GM18858 (cell line): ENCODE results near the gene PPP4R4.
"Not testable (repeated sequence)": the region's sequence is repeated elsewhere in the genome, so short reads cannot be mapped to it uniquely, and the experiment has no call there.

ENCODE experiments used
- ATAC-seq: cut with Tn5 transposase; IDR thresholded peaks from one replicate; pipeline ENCODE4 v1.9.1; 2021; ENCODE audit not compliant: unreplicated experiment

Gene PPP4R4

DNA sequence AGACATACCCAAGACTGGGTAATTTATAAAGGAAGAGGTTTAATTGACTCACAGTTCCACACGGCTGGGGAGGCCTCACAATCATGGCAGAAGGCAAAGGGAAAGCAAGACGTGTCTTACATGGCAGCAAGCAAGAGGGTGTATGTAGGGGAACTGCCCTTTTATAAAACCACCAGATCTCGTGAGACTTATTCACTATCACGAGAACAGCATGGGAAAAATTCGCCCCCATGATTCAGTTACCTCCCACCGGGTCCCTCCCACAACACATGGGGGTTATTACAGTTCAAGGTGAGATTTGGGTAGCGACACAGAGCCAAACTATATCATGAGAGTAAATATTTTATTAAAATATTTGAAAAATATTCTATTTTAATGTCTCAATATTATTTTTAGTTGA, 94.5 kb downstream of the PPP4R4 start:
- ATAC-seq = not testable (repeated sequence)

DNA sequence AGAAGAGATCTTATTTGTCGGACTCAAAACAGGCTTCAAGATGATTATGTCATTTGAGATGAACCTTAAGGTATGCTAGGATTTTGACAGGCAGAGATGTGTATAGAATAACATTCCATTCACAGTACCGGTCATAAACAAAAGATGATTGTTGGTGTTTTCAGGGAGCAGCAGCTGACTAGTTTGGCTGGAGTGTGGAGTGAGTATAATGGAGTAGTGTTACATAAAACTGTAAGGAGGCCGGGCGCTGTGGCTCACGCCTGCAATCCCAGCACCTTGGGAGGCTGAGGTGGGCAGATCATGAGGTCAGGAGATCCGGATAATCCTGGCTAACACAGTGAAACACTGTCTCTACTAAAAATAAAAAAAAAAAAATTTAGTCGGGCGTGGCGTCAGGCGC, 95.0 kb downstream of the PPP4R4 start:
- no peak for ATAC-seq

DNA sequence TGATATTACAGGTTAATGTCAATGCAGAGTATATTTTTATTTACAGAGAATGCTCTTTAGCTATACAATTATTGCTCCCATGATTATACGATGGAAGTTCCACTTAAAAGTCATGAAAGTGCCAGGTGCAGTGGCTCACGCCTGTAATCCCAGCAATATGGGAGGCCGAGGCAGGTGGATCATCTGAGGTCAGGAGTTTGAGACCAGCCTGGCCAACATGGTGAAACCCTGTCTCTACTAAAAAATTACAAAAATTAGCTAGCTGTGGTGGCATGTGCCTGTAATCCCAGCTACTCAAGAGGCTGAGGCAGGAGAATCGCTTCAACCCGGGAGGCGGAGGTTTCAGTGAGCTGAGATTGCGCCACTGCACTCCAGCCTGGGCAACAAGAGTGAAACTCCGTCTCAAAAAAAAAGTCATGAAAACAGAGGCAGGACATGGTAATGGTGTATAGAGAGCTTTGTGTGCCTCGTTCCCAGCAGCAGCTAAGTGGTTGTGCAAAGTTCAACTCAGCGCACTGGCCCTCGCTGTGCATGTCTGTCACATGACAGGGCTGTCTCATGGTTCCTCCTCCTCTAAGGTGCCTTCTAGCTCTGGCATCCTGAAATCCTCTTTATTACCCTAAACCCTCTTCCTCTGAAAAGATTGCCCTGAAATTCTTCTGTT, 102.9 kb downstream of the PPP4R4 start:
- not testable (repeated sequence) for ATAC-seq

DNA sequence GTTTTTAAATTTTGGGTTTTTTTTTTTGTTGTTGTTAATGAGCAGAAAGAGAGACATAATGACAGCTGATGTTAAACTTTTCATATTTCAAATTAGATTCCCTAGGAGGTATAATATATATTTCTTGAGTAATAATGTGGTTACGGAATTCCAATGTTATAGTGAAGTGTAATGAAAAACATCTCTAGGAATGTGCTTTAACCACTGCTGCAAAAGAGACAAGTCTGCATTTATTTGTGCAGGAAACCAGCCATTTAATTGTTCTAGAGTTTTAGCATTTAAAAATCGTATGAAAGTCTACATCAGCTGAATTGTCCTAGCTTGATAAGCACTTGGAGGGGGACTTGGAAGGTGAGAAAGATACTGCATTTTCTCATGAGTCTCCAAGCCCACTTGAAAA, 104.6 kb downstream of the PPP4R4 start:
- ATAC-seq = no peak

DNA sequence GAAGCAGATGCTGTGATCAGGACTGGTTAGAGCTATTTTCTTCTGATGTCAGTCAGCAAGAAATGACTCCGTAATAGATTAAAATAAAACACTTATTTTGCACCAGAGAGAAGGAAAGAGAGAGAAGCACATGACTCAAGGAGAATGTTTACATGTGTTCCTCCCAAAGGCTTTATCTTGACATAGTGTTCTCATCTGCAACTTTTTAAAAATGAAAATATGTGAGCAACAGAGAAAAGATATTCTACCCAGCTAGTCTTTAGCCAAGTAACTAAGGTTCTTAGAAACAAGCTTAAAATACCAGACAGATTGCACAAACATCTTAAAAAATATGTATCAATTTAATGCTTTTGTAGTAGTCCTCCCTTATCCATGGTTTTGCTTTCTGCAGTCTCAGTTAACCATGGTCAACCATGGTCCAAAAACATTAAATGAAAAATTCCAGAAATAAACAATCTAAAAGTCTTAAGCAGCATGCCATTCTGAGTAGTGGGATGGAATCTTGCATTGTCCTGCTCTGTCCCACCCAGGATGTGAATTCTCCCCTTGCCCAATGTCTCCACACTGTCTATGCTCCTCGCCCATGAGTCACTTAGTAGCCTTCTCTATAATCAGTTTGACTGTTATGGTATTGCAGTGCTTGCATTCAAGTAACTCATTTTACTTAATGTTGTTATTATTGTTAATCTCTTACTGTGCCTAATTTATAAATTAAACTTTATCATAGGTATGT, 109.0 kb downstream of the PPP4R4 start:
- ATAC-seq = no peak

DNA sequence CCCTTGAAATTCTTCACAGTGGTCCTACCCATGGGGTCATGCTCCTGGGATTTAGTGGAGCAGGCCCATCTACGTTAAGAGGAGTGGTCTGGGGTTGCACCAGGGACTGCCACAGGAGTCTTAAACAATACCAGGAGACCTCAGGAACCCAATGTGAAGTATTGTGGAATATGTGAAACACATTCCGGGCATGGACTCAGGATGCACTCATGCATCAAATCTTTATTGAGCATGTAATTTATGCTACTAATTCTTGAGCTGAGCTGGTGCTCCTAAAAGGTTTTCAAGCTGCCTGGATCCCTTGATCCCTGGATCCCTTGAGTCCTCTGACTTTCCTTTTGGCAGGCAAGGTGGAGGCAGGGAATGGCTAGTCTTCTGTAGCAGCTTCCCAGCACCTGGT, 110.1 kb downstream of the PPP4R4 start:
- ATAC-seq = no peak

DNA sequence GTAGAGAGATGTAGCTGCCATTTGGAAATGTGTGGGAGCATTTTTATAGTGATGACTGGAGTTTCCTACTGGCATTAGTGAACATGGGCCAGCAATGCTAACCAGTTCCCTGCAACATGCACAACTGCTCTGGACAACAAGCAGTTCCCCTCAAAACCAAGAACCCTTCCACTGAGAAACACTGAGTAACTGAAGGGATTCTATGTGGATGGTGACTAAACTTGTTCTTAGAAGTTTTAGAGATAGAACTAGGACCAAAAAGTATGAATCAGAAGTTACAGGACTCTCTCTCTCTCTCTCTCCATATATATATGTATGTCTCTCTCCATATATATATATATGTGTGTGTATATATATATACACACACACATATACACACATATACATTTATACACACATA, 111.0 kb downstream of the PPP4R4 start:
- no peak for ATAC-seq

DNA sequence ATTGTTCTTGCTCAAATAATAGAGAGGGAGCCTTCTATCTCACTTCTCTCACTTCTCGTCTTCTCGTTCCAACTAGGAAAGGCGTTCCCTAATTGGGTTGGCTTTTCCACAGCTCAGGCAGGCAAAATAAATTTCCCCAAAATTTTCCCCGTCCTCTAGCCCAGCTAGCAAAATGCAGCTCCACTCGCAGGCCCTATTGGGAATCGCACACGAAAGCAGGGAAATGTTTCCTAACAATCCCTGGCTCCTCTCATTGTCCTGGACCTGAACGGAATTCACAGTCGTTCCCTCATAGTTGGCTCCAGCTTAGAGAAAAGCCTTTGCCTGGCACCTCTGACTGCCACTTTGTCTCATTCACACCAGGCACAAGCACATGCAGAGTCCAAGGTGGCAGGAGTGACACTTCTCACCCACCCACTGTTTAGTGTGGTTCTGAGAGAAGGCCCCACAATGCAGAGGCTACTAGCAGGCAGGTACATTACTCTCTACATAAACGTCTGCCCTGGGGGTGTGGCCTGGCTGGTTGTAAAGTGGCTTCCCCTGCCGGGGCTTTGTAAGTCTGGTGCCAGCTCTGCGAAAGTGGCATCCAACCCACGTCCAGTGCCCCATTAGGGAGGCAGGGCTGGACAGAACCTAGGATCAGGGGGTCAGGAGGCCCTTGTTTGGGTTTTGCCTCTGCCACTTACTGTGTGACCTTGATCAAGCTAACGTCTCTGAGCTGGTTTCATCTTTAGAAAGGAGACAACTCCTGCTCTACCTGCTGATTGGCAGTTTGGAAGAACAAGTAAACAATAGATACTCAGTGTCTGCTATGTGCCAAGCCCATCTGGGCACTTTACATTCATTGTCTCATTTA, 114.7 kb downstream of the PPP4R4 start:
- ATAC-seq = no peak

DNA sequence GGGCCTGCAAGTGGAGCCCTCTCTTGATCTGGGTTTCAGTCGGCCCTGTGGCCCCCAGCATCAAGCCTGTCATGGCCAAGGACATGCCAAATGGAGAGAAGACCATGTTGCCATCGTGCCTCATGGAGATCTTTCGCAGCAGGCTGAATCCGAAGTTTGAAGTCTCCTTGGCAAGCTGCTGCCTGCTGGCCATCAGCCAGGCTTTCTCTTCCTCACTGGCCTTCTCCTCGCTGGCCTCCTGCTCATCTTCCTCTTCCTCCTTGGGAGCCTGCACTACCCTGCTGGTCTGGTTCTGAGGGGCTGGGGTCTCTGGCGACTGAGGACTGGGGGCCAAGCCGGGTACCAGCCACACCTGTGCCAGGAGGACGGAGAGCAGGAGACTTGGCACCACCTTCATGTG, 116.1 kb downstream of the PPP4R4 start:
- ATAC-seq = no peak

DNA sequence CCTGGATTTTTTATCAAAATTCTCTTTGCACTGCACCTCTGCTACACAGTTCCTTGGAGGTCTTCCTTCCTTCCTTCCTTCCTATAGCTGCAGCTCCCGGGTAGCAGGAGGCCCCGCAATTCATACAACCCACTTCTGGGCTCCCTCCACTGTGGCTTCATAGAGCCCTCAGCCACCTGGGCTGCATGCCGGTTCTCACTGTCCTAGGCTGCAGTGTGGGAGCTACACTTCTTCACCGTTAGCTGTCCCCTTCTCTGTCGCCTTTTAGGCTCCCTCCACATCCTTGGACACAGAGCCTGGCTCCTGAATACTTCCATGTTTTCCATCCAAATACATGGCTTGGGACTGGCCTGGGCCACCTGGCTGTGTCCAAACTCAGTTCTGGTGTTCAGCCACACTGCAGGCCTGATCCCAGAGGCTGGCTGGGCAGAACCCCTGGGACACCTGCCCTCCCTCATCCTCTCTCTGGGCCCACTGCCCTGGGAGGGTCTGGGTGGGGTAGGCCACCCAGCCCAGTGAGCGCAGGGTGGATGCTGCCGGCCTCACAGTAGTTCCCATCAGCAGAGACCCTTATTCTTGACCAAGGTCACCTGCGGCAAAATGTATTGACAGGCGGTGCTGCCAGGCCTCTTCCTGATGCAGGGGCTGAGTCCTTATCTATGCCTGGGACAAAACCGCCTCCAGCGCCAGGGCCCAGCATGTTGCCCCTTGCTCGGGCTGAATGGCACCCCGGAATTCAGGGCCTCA, 117.2 kb downstream of the PPP4R4 start:
- no peak for ATAC-seq

DNA sequence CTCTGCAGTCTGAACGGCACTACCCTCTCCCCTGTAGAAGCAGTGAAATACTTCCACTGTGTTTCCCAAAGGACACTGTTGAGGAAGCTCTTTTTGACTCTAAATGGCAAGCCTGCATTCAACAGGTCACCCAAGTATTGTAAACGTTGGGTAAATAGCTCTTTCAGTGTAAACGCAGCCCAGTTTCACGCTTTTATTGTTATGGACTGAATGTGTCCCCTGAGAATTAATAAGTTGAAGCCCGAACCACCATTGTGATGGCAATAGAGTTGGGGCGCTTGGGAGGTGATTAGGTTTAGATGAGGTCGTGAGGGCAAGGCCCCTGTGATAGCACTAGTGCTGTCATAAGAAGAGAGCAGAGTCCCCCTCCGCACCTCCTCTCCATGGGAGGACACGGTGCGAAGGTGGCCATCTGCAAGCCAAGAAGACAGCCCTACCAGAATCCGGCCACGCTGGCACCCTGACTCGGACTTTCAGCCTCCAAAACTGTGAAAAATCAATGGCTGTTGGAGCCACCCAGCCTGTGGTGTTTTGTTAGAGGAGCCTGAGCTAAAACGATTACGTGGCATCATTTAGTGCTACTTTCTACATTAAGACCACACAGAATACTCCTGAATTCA, 117.9 kb downstream of the PPP4R4 start:
- no peak for ATAC-seq

DNA sequence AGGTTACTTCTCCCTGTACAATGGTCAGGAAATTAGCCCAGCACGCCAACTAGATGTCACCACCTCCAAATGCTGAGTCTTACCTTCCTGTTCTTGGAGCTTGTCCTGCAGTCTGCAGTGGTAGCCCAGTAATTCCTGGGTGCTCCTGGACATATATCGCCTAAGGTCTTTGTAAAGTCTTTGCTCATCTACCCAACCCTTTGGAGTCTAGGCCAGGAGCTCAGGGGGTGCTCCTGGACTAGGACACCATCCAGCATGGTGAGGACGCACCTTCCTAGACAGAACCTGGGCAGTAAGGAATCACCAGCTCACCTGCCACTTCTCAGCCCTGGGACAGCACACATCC, 118.4 kb downstream of the PPP4R4 start:
- no peak for ATAC-seq

DNA sequence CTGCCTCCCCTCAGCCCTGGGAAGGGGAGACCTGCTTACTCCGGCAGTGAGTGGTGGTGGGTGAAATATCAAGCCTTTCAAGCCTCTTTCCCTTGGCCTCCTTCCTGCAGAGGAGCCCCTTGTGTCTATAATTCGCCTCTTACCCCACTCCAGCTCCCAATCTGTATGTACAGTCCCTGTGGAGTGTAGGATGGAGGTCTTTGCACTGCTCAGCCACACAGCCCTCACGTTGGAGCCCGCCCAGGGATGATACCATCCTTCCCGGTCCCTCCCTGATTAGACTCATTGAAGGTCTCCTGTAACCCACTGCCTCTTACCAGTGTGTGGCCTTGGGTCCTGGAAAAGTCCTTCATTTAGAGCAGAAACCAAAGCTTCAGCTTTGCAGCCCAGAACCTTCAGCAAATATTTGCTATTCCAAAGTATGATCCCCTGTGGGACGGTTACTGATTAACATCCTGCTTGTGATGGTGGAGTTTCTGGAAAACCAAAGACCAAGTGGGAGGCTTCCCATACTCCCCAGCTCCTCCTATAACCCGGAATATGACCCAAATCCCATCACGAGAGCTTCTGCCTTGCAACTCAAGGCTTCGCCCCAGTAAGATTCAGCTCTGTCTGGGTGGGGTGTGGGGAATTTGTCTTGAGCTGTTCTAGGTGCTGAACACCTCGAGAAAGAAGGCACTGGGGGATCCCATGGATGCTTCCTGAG, 118.9 kb downstream of the PPP4R4 start, which contains the start of gene SERPINA10:
SERPINA10 (minus strand) TSS at position 397 of the 706 bp plus-strand sequence. CDS start 2,675 bp downstream, outside the sequence.
- no peak for ATAC-seq

DNA sequence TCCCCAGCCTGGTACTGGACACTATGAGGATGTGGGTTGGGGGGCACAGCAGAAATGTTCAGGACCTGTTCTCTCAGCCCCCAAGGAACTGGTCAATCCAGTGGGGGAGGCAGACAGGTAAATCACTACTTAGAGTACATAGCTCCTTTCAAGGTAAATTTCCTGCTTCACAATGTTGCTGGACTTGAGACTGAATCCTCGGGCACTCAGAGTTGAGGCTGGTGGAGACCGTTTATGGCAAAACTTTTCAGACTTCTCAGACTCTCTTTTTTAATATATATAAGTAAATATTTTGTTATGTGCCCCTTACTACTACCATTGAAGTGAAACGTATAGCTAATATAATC, 119.4 kb downstream of the PPP4R4 start:
- no peak for ATAC-seq

DNA sequence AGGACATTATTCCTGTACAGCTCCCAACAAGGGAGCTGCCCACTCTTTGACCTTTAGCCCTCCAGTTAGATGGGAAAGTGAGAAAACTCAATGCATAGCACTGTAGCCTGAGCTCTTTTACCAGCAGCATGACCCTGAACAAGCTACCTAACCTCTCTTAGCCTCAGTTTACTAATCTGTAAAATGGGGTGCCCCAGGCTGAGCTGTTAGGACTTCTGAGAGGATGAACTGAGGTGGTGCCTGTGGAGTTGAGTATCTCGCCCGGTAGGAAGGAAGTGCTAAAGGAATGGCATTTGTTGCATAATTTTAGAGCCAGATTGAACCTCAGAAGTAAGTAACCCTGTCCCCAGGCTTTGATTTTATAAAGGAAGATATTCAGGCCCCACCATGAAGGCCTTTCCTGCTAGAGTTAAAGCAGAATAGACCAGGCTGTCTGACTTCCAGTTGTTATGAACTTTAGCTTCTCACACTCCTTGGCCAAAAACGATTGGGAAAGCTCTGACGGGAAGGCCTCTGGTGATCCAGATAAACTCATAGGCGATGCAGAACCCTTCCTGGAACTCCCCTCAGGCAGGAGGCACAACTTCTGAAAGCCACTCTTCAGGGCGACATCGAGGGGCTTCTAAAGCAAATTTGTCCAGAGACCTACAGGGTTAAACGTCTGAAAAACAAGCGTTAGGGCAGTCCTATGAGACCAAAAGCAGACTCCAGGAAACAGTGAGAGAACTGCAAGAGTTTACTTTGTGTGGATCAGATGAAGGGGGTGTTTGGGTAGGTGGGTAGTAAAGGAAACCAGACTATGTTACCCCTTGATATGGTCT, 121.4 kb downstream of the PPP4R4 start:
- no peak for ATAC-seq

DNA sequence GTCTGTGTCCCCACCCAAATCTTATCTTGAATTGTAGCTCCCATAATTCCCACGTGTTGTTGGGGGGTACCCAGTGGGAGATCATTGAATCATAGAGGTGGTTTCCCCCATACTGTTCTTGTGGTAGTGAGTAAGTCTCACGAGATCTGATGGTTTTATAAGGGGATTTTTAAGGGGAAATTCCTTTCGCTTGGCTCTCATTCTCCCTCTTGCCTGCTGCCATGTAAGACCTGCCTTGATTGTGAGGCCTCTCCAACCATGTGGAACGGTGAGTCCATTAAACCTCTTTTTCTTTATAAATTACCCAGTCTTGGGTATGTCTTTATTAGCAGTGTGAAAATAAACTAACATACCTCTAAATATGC, 122.0 kb downstream of the PPP4R4 start:
- not testable (repeated sequence) for ATAC-seq

DNA sequence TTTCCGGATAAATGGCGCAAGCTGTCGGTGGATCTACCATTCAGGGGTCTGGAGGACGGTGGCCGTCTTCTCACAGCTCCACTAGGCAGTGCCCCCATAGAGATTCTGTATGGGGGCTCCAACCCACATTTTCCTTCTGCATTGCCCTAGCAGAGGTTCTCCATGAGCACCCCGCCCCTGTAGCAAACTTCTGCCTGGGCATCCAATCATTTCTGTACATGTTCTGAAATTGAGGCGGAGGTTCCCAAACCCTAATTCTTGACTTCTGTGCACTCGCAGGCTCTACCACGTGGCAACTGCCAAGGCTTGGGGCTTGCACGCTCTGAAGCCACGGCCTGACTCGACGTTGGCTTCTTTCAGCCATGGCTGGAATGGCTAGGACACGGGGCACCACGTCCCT, 124.0 kb downstream of the PPP4R4 start:
- no peak for ATAC-seq

DNA sequence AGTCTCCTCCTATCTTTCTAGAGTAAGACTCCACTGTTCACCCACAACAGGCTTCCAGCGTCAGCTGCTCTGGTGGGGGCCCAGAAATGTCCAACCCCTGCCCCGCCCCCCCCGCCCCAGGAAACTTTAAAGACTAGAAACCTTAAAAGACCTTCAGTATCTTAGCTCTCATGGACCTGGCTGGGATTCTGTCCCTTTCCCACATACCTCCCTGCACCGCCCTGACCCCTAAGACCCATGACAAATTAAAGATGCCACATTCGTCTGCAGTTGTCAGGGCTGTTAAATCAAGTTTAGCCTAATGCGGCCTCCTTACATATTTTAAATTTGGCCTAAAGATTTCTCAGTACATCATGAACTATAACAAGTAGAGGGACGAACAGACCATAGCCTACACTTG, 129.0 kb downstream of the PPP4R4 start:
- ATAC-seq = no peak

DNA sequence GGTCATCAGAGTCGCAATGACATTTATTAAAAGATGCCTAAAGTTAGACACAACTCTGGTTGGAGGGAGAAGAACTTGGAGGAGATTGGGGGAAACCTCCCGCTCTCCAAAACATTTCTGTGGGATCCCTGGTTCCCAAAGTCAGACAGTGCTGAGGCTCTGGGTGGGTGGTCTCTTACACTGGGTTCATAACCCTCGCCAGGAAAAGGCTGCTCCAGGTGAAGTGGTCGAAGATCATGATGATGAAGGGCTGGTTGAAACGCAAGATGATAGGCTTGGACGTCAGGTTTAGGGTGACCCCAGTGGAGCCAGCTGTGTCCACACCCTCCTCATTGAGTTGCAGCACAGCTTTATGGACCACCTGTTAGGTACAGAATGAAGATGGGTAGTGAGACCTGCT, 130.1 kb downstream of the PPP4R4 start:
- ATAC-seq = no peak
